AG04450 (cell line): ENCODE data around the gene C5orf58. TPM values are rescaled to one million over a fixed set of nuclear protein-coding genes. Genes with fewer than 3 reads are reported as not detected.

Source experiments
- CTCF ChIA-PET: fragments of 300-600, 350-600 bp; formaldehyde crosslinking; extraction: SDS; loops from one replicate; lab custom pipeline; 2022; ENCODE audit warnings: antibody characterized with exemption, inconsistent platforms; lab: Charles Lee
- POLR2A ChIA-PET: fragments of 350-600 bp; formaldehyde crosslinking; extraction: SDS; loops from one replicate; lab custom pipeline; 2021; ENCODE audit warnings: antibody characterized with exemption, inconsistent platforms; lab: Yijun Ruan, JAX
- DNase-seq: peaks from one replicate; pipeline ENCODE4 v3.0.0-alpha.2; 2011; ENCODE audit warnings: low read depth, low spot score
- H3K27ac ChIP-seq: one replicate; pipeline ENCODE4 v1.5.1; 2012; ENCODE audit warnings: low read depth, low read length, control low read depth
- H3K27me3 ChIP-seq: one replicate; pipeline ENCODE4 v1.6.0; 2012; ENCODE audit warnings: low read length; ENCODE audit not compliant: control insufficient read depth, insufficient read depth
- H3K4me3 ChIP-seq: 2 replicates; pipeline ENCODE4 v1.5.1; 2011; ENCODE audit warnings: mild to moderate bottlenecking, low read depth, low read length, control low read depth
- H3K9me3 ChIP-seq: 2 replicates; pipeline ENCODE4 v1.5.1; 2012; ENCODE audit warnings: low read length; ENCODE audit not compliant: control insufficient read depth, insufficient read depth
- CTCF ChIP-seq: IDR thresholded peaks from 2 replicates; pipeline ENCODE4 v1.5.1; 2011; ENCODE audit warnings: low read depth, low read length, control low read depth, inconsistent platforms
- polyA plus RNA-seq: library from polyadenylated mRNA; depleted of rRNA; stranded (reverse); fragments of >200 nt; gene quantifications from 2 replicates; pipeline ENCODE4 v1.2.3, GENCODE V29; 2011

C5orf58 gene
- polyA plus RNA-seq, 1 experiment: not detected

- no peak overlapping the region for H3K27ac ChIP-seq
- TF ChIP-seq CTCF: no peak
- no peak overlapping the region for H3K4me3 ChIP-seq
- ChIA-PET CTCF (interaction anchor here (1.3 kb wide), 1 partner anchor 14 kb away, joined by 4 read pairs; no protein-coding TSS in a partner anchor), POLR2A (no interaction called here)
- no peaks in the 10 kb centered on the region for H3K9me3 ChIP-seq
- H3K27me3 ChIP-seq: no peaks in the 10 kb centered on the region
- DNase-seq: no peak
Observed at GRCh38 chr5:170211575-170212334, 21.0 kb upstream of the C5orf58 start.

GRCh38 chr5:170216257-170216864, 16.4 kb upstream of the C5orf58 start:
- DNase-seq: no peak
- TF ChIP-seq CTCF: peak; percentile 44
- H3K27ac ChIP-seq: no peak overlapping the region
- no peak overlapping the region for H3K4me3 ChIP-seq
- ChIA-PET POLR2A (no interaction called here), CTCF (interaction anchor here (0.6 to 2.4 kb wide), 8 partner anchors 10 to 119 kb away, joined by 3 to 8 read pairs (median 4); no protein-coding TSS in a partner anchor)
- H3K27me3 ChIP-seq: no peaks in the 10 kb centered on the region
- H3K9me3 ChIP-seq: no peaks in the 10 kb centered on the region

GRCh38 chr5:170217831-170218230, 15.0 kb upstream of the C5orf58 start:
- POLR2A ChIA-PET: no interaction called here
- CTCF ChIA-PET: interaction anchor here (1.0 to 2.4 kb wide), 3 partner anchors 118 to 204 kb away, joined by 3 to 8 read pairs (median 3); no protein-coding TSS in a partner anchor

GRCh38 chr5:170218726-170219125, 14.1 kb upstream of the C5orf58 start:
- no peak for TF ChIP-seq CTCF
- Histone ChIP-seq H3K4me3 (no peak overlapping the region), H3K27ac (no peak overlapping the region), H3K9me3 (no peaks in the 10 kb centered on the region), H3K27me3 (no peaks in the 10 kb centered on the region)
- DNase-seq: no peak
- ChIA-PET POLR2A (no interaction called here), CTCF (interaction anchor here (1.2 kb wide), 1 partner anchor 203 kb away, joined by 3 read pairs; no protein-coding TSS in a partner anchor)

More at GRCh38 chr5:170217831-170218230, 15.0 kb upstream of the C5orf58 start:
- DNase-seq: no peak
- no peak for TF ChIP-seq CTCF
- no peak overlapping the region for H3K4me3 ChIP-seq
- H3K27me3 ChIP-seq: no peaks in the 10 kb centered on the region
- H3K27ac ChIP-seq: no peak overlapping the region
- H3K9me3 ChIP-seq: no peaks in the 10 kb centered on the region

- ChIA-PET CTCF (interaction anchor here (0.9 kb wide), 1 partner anchor 120 kb away, joined by 7 read pairs; no protein-coding TSS in a partner anchor), POLR2A (no interaction called here)
- no peaks in the 10 kb centered on the region for H3K9me3 ChIP-seq
- no peak overlapping the region for H3K4me3 ChIP-seq
- no peak for TF ChIP-seq CTCF
- no peaks in the 10 kb centered on the region for H3K27me3 ChIP-seq
- no peak overlapping the region for H3K27ac ChIP-seq
- DNase-seq: no peak
Observed at GRCh38 chr5:170219615-170220014, 13.2 kb upstream of the C5orf58 start.
